Measurements from ENCODE around the gene COX5B. TPM values are rescaled to one million over a fixed set of nuclear protein-coding genes. Genes with fewer than 3 reads are reported as not detected.
"Not testable (repeated sequence)": the region's sequence is repeated elsewhere in the genome, so short reads cannot be mapped to it uniquely, and the experiment has no call there.

The COX5B gene
- total RNA-seq, 1 experiment from 2014 or later = 1,015 TPM

GRCh38 chr2:97676620-97677019 is 30.8 kb downstream of the COX5B start:
- H3K36me3 ChIP-seq (ENCODE audit: low read depth, low read length) = no peaks in the 10 kb centered on the region
- intact Hi-C loops (cut with micrococcal nuclease) = no loop called here
- H4K20me1 ChIP-seq (ENCODE audit: low read length) = no peaks in the 10 kb centered on the region
- H2AFZ ChIP-seq (ENCODE audit: low read length) = no peak overlapping the region
- ChIA-PET CTCF (no interaction called here), POLR2A (ENCODE audit: unreplicated experiment) (no interaction called here)
- DNase-seq (no peak), ATAC-seq (no peak)
- no peaks in the 10 kb centered on the region for H3K79me2 ChIP-seq (ENCODE audit: low read length)
- no peaks in the 10 kb centered on the region for H3K4me1 ChIP-seq (ENCODE audit: insufficient read depth, low read length)
- no peak overlapping the region for H3K4me3 ChIP-seq (ENCODE audit: low read length)
- no peaks in the 10 kb centered on the region for H3K9me2 ChIP-seq (replicated peaks; ENCODE audit: low read length)
- H3K27me3 ChIP-seq (ENCODE audit: low read length) = no peaks in the 10 kb centered on the region
- H3K9me3 ChIP-seq (ENCODE audit: low read length) = no peaks in the 10 kb centered on the region
- TF ChIP-seq EZH2phosphoT487 (IDR thresholded peaks at IDR 0.05; ENCODE audit: borderline replicate concordance, low read length) (no peak), EZH2 (IDR thresholded peaks at IDR 0.05; ENCODE audit: low read length, unreplicated experiment) (no peak)
- TF ChIP-seq, protein P1, sequence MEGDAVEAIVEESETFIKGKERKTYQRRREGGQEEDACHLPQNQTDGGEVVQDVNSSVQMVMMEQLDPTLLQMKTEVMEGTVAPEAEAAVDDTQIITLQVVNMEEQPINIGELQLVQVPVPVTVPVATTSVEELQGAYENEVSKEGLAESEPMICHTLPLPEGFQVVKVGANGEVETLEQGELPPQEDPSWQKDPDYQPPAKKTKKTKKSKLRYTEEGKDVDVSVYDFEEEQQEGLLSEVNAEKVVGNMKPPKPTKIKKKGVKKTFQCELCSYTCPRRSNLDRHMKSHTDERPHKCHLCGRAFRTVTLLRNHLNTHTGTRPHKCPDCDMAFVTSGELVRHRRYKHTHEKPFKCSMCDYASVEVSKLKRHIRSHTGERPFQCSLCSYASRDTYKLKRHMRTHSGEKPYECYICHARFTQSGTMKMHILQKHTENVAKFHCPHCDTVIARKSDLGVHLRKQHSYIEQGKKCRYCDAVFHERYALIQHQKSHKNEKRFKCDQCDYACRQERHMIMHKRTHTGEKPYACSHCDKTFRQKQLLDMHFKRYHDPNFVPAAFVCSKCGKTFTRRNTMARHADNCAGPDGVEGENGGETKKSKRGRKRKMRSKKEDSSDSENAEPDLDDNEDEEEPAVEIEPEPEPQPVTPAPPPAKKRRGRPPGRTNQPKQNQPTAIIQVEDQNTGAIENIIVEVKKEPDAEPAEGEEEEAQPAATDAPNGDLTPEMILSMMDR (conservative IDR thresholded peaks at IDR 0.05; ENCODE audit: low read depth, low read length) = no peak
- no peak overlapping the region for H3K4me2 ChIP-seq (ENCODE audit: low read length)
- BruUV-seq (replicated peaks) = no TSS peak
- H3F3A ChIP-seq (ENCODE audit: low read length, unreplicated experiment) = no peaks in the 10 kb centered on the region
- H3K27ac ChIP-seq (ENCODE audit: low read length) = no peak overlapping the region
- no peak overlapping the region for H3K9ac ChIP-seq (ENCODE audit: low read length)

- H3K36me3 ChIP-seq (ENCODE audit: low read depth, low read length) = no peaks in the 10 kb centered on the region
Observed at GRCh38 chr2:97677480-97677879, 31.6 kb downstream of the COX5B start.

GRCh38 chr2:97678298-97678697 is 32.4 kb downstream of the COX5B start:
- Histone ChIP-seq H2AFZ (ENCODE audit: low read length) (no peak overlapping the region), H3K27ac (ENCODE audit: low read length) (no peak overlapping the region), H3K36me3 (ENCODE audit: low read depth, low read length) (no peaks in the 10 kb centered on the region), H3K79me2 (ENCODE audit: low read length) (no peaks in the 10 kb centered on the region), H3K27me3 (ENCODE audit: low read length) (no peaks in the 10 kb centered on the region), H3K9ac (ENCODE audit: low read length) (no peak overlapping the region), H3K4me3 (ENCODE audit: low read length) (no peak overlapping the region), H3K4me2 (ENCODE audit: low read length) (no peak overlapping the region), H3F3A (ENCODE audit: low read length, unreplicated experiment) (no peaks in the 10 kb centered on the region), H3K9me3 (ENCODE audit: low read length) (no peaks in the 10 kb centered on the region), H3K4me1 (ENCODE audit: insufficient read depth, low read length) (no peaks in the 10 kb centered on the region), H3K9me2 (replicated peaks; ENCODE audit: low read length) (no peaks in the 10 kb centered on the region), H4K20me1 (ENCODE audit: low read length) (no peaks in the 10 kb centered on the region)
- CTCF ChIA-PET = no interaction called here
- BruUV-seq (replicated peaks) = no TSS peak
- ATAC-seq (no peak), DNase-seq (no peak)
- intact Hi-C loops (cut with micrococcal nuclease) = no loop called here
- TF ChIP-seq EZH2phosphoT487 (IDR thresholded peaks at IDR 0.05; ENCODE audit: borderline replicate concordance, low read length) = no peak
- TF ChIP-seq, protein P1 (conservative IDR thresholded peaks at IDR 0.05; ENCODE audit: low read depth, low read length) = no peak
- POLR2A ChIA-PET (ENCODE audit: unreplicated experiment) = no interaction called here

More at GRCh38 chr2:97677480-97677879, 31.6 kb downstream of the COX5B start:
- no peak for DNase-seq
- ChIA-PET CTCF (no interaction called here), POLR2A (ENCODE audit: unreplicated experiment) (no interaction called here)
- H3K4me3 ChIP-seq (ENCODE audit: low read length) = no peak overlapping the region
- H3K4me2 ChIP-seq (ENCODE audit: low read length) = no peak overlapping the region
- H3K4me1 ChIP-seq (ENCODE audit: insufficient read depth, low read length) = no peaks in the 10 kb centered on the region
- no peak overlapping the region for H2AFZ ChIP-seq (ENCODE audit: low read length)
- H3F3A ChIP-seq (ENCODE audit: low read length, unreplicated experiment) = no peaks in the 10 kb centered on the region
- no peaks in the 10 kb centered on the region for H3K79me2 ChIP-seq (ENCODE audit: low read length)
- TF ChIP-seq, protein P1 (conservative IDR thresholded peaks at IDR 0.05; ENCODE audit: low read depth, low read length) = no peak
- no peak for TF ChIP-seq EZH2 (IDR thresholded peaks at IDR 0.05; ENCODE audit: low read length, unreplicated experiment)
- no peaks in the 10 kb centered on the region for H4K20me1 ChIP-seq (ENCODE audit: low read length)
- H3K9me2 ChIP-seq (replicated peaks; ENCODE audit: low read length) = no peaks in the 10 kb centered on the region
- no peak for ATAC-seq
- H3K27ac ChIP-seq (ENCODE audit: low read length) = no peak overlapping the region
- BruUV-seq (replicated peaks) = no TSS peak
- H3K9me3 ChIP-seq (ENCODE audit: low read length) = no peaks in the 10 kb centered on the region
- intact Hi-C loops (cut with micrococcal nuclease) = no loop called here
- no peak overlapping the region for H3K9ac ChIP-seq (ENCODE audit: low read length)
- no peaks in the 10 kb centered on the region for H3K27me3 ChIP-seq (ENCODE audit: low read length)

GRCh38 chr2:97687235-97687634 is 41.4 kb downstream of the COX5B start:
- DNase-seq; ATAC-seq; H3K27me3 ChIP-seq (ENCODE audit: low read length); H3K36me3 ChIP-seq (ENCODE audit: low read depth, low read length); H3K9ac ChIP-seq (ENCODE audit: low read length); H3K9me3 ChIP-seq (ENCODE audit: low read length); H3K4me3 ChIP-seq (ENCODE audit: low read length); H3K27ac ChIP-seq (ENCODE audit: low read length); H3K4me2 ChIP-seq (ENCODE audit: low read length); H3F3A ChIP-seq (ENCODE audit: low read length, unreplicated experiment); H2AFZ ChIP-seq (ENCODE audit: low read length); CTCF ChIA-PET; H3K9me2 ChIP-seq (replicated peaks; ENCODE audit: low read length); intact Hi-C loops (cut with micrococcal nuclease); H3K79me2 ChIP-seq (ENCODE audit: low read length); BruUV-seq (replicated peaks); POLR2A ChIA-PET (ENCODE audit: unreplicated experiment); H4K20me1 ChIP-seq (ENCODE audit: low read length): not testable (repeated sequence)
- H3K4me1 ChIP-seq (ENCODE audit: insufficient read depth, low read length) = peaks cover 12% of the 10 kb centered on the region

All from PC-3 (cell line).